T-helper 1 cell treated with Interleukin-12 subunit alpha and Interleukin-12 subunit beta and Interleukin-4 antibody, amounts not matched to agents 30 μg/mL and 1 μg/mL, for 36 hours (primary cell): Measurements from ENCODE around the gene SLC25A25.

Experiments
- H3K27ac Mint-ChIP-seq: one replicate; pipeline ENCODE4 v1.8.0; 2021; ENCODE audit warnings: mild to moderate bottlenecking, mixed read lengths
- H3K27me3 Mint-ChIP-seq: one replicate; pipeline ENCODE4 v1.8.0; 2021; ENCODE audit warnings: low read depth, mixed read lengths
- H3K36me3 Mint-ChIP-seq: one replicate; pipeline ENCODE4 v1.8.0; 2021; ENCODE audit warnings: low read depth, mixed read lengths
- H3K4me1 Mint-ChIP-seq: one replicate; pipeline ENCODE4 v1.8.0; 2021; ENCODE audit warnings: low read depth, mixed read lengths
- H3K4me3 Mint-ChIP-seq: one replicate; pipeline ENCODE4 v1.8.0; 2021; ENCODE audit warnings: mild to moderate bottlenecking, moderate library complexity, mixed read lengths
- H3K9me3 Mint-ChIP-seq: one replicate; pipeline ENCODE4 v1.8.0; 2021; ENCODE audit warnings: mixed read lengths

The SLC25A25 gene

DNA sequence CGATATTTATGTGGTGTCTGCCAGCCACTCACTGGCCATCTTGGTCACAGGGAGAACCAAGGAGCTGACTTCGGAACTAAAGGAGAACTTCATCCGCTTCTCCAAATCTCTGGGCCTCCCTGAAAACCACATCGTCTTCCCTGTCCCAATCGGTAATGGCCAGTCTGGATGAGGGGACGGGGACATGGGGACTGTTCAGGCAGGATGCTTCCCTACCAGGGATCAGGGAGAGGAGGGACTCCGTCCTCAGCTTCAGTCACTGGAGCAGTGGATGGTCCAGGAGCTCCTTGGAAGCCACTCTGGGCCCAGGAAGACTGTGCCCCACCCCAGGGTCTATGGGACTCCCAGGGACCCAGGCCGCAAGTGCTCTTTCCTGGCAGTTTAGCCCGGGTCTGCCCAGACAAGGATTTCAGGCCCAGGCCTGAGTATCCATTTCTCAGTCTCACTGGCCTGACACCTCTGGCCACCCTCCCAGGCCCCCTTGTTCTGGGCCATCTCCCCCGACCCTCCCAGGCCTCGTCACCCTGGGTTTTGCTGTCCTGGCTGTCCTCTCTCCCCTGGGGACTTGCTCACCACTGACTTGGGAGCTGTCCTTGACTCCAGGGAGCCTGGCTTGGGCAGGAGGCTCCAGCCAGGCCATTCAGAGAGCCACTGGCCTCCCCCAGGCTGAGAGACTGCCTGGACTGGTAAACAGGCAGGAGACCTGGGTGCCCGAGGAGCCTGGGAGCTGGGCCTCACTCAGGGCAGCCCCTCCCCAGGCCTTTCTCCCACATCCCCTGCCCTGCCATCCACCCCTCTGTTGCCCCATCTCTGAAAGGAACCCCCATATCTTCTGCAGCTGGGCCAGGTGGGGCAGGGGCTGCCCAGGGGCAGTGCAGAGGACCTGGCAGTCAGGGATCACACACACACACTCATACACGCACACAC, 84.4 kb downstream of the SLC25A25 start:
- H3K4me3 Mint-ChIP-seq = no peak overlapping the region
- no peaks in the 10 kb centered on the region for H3K4me1 Mint-ChIP-seq
- no peaks in the 10 kb centered on the region for H3K9me3 Mint-ChIP-seq
- H3K27me3 Mint-ChIP-seq = no peaks in the 10 kb centered on the region
- no peak overlapping the region for H3K27ac Mint-ChIP-seq
- no peaks in the 10 kb centered on the region for H3K36me3 Mint-ChIP-seq

DNA sequence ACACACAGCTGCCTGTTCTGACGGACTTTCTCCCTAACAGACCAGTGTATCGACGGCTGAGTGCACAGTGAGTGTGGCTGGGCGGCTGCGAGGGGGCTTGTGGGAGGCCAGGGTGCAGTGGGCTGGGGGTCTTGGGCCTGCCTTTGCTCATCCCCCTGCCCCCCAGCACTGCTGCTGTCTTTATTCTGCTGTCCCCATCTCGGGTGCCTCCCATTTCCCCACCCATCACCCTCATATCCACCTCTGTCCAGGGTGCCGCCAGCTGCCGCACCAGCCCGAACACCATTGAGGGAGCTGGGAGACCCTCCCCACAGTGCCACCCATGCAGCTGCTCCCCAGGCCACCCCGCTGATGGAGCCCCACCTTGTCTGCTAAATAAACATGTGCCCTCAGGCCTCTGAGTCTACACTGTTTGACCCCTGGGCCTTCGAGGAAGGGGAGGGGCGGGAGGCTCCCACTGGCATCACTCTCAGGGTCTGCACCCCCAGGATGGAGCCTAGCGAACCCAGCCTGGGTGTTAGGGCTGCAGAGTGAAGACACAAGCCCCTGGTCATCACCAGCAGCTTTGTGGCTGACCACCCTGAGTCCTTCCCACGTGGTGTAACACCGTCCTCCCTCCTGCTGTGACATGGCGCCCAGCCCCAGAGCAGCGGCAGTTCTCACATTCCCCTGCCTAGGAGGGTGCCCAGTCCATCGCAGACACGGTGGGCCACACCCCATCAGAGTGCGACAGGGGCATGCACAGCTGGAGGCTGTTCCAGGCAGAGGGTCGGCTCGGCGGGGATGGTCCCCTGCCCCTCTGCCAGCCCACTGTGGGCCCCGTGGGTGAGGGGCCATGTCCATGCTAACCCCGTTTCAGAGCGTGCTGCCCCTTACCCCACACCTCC, 85.3 kb downstream of the SLC25A25 start:
- no peaks in the 10 kb centered on the region for H3K27me3 Mint-ChIP-seq
- H3K9me3 Mint-ChIP-seq = no peaks in the 10 kb centered on the region
- H3K36me3 Mint-ChIP-seq = no peaks in the 10 kb centered on the region
- no peak overlapping the region for H3K4me3 Mint-ChIP-seq
- H3K27ac Mint-ChIP-seq = no peak overlapping the region
- H3K4me1 Mint-ChIP-seq = no peaks in the 10 kb centered on the region

DNA sequence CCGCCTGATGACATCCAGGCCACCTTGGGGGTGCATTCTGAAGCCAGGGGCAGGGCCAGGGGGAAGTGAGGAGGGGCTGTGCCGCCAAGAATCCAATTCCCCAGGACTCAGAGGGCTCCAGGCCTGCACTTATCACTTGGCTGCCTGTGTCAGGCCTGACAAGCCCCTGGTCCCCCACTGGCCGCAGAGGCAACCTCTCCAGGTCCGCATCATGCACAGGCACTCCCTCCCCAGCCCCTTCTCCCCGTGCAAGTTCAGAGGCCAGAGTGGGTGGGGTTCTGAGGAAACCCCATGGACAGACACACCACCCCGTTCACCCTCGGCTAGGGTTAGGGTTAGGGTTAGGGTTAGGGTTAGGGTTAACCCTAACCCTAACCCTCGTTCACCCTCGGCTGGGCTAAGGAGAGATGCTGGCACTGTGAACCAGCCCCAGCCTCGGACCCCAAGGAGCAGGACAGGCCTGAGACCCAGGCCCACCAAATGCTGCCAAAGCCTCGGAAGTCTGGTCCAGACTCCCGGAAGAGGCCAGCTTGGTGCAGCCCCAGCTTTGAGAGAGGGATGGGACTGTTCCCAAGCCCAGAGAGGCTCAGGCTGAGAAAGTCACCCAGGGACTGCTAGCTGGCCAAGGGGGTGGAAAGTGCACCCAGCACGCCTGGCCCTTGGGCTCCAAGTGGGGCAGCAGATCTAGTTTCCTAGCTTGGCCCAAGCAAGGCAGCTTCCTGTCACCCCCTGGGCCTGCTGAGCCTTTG, 86.1 kb downstream of the SLC25A25 start:
- no peaks in the 10 kb centered on the region for H3K4me1 Mint-ChIP-seq
- no peaks in the 10 kb centered on the region for H3K9me3 Mint-ChIP-seq
- no peaks in the 10 kb centered on the region for H3K36me3 Mint-ChIP-seq
- no peaks in the 10 kb centered on the region for H3K27me3 Mint-ChIP-seq
- H3K4me3 Mint-ChIP-seq = no peak overlapping the region
- no peak overlapping the region for H3K27ac Mint-ChIP-seq

DNA sequence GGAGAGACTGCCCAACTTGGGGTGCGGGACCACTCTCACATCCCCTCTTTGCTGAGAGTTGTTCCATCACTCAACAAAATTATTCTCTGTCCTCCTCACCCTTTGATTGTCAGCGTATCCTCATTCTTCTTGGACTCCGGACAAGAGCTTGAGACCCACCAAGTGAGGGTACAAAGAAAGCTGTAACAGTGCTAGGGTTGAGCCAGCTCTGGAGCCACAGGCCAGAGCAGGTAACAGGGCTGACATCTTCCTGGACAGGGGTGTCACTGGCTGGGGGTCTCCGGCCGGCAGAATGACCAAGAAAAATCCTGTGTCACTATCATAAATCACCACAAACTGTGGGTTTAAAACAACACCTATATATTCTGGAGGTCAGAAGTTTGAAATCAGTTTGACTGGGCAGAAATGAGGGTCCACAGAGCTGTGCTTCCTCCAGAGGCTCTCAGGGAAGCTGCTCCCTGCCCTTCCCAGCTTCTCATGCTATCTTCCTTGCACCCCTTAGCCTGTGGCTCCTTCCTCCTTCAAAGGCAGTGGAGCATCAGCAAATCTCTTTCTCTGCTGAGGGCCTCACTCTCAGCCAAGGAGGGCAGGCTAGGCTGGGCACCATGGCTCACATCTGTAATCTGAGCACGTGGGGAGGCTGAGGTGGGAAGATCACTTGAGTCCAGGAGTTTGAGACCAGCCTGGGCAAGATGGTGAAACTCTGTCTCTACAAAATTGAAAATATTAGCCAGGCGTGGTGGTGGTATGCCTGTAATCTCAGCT, 87.9 kb downstream of the SLC25A25 start:
- Mint-ChIP-seq H3K36me3 (no peaks in the 10 kb centered on the region), H3K27me3 (no peaks in the 10 kb centered on the region), H3K4me3 (no peak overlapping the region), H3K4me1 (peaks cover 6% of the 10 kb centered on the region), H3K27ac (no peak overlapping the region), H3K9me3 (no peaks in the 10 kb centered on the region)
